HUES48 (cell line): Measurements from ENCODE around the gene HSPB8.
A peak's percentile ranks its signal among the peaks of the same experiment; 100 is the strongest.

Experiments used
- H3K27ac ChIP-seq: one replicate; pipeline ENCODE4 v1.7.0; 2013; ENCODE audit warnings: low read depth, low read length, inconsistent platforms
- H3K27me3 ChIP-seq: 2 replicates; pipeline ENCODE4 v1.6.1; 2013; ENCODE audit warnings: mild to moderate bottlenecking, low read length; ENCODE audit not compliant: control insufficient read depth, insufficient read depth
- H3K36me3 ChIP-seq: 2 replicates; pipeline ENCODE4 v1.6.1; 2013; ENCODE audit warnings: low read length; ENCODE audit not compliant: control insufficient read depth, insufficient read depth
- H3K4me1 ChIP-seq: 2 replicates; pipeline ENCODE4 v1.6.1; 2013; ENCODE audit warnings: mild to moderate bottlenecking, low read length; ENCODE audit not compliant: control insufficient read depth, insufficient read depth
- H3K4me3 ChIP-seq: 2 replicates; pipeline ENCODE4 v1.5.1; 2013; ENCODE audit warnings: mild to moderate bottlenecking, low read depth, low read length
- H3K9ac ChIP-seq: 2 replicates; pipeline ENCODE4 v1.6.1; 2013; ENCODE audit warnings: mild to moderate bottlenecking, low read depth, low read length, moderate library complexity
- H3K9me3 ChIP-seq: 2 replicates; pipeline ENCODE4 v1.6.1; 2013; ENCODE audit warnings: low read length; ENCODE audit not compliant: control insufficient read depth, insufficient read depth

HSPB8 gene

GRCh38 chr12:119171691-119172425 is 6.9 kb upstream of the HSPB8 start:
- Histone ChIP-seq H3K9me3 (no peaks in the 10 kb centered on the region), H3K4me1 (peaks cover 13% of the 10 kb centered on the region), H3K9ac (no peak overlapping the region), H3K4me3 (no peak overlapping the region), H3K27ac (no peak overlapping the region), H3K27me3 (no peaks in the 10 kb centered on the region), H3K36me3 (no peaks in the 10 kb centered on the region)

- no peak overlapping the region for H3K4me3 ChIP-seq
- no peak overlapping the region for H3K27ac ChIP-seq
- H3K4me1 ChIP-seq, result peaks cover 37% of the 10 kb centered on the region
- no peaks in the 10 kb centered on the region for H3K9me3 ChIP-seq
- H3K36me3 ChIP-seq, result no peaks in the 10 kb centered on the region
- H3K9ac ChIP-seq, result no peak overlapping the region
- no peaks in the 10 kb centered on the region for H3K27me3 ChIP-seq
Observed at GRCh38 chr12:119175081-119175480, 3.6 kb upstream of the HSPB8 start.

GRCh38 chr12:119176267-119177055 is 2.3 kb upstream of the HSPB8 start:
- H3K27ac ChIP-seq, result no peak overlapping the region
- no peak overlapping the region for H3K4me3 ChIP-seq
- peaks cover 45% of the 10 kb centered on the region for H3K4me1 ChIP-seq
- H3K27me3 ChIP-seq, result no peaks in the 10 kb centered on the region
- H3K9me3 ChIP-seq, result no peaks in the 10 kb centered on the region
- no peak overlapping the region for H3K9ac ChIP-seq
- no peaks in the 10 kb centered on the region for H3K36me3 ChIP-seq

- H3K9me3 ChIP-seq, result no peaks in the 10 kb centered on the region
- H3K4me1 ChIP-seq, result peaks cover 47% of the 10 kb centered on the region
- no peak overlapping the region for H3K27ac ChIP-seq
- H3K4me3 ChIP-seq, result no peak overlapping the region
- no peaks in the 10 kb centered on the region for H3K36me3 ChIP-seq
- H3K27me3 ChIP-seq, result no peaks in the 10 kb centered on the region
- H3K9ac ChIP-seq, result no peak overlapping the region
Observed at GRCh38 chr12:119177056-119177325, 1.7 kb upstream of the HSPB8 start.

- Histone ChIP-seq H3K4me1 (peaks cover 47% of the 10 kb centered on the region), H3K4me3 (no peak overlapping the region), H3K27ac (peak overlapping the region; percentile 77), H3K27me3 (no peaks in the 10 kb centered on the region), H3K36me3 (no peaks in the 10 kb centered on the region), H3K9ac (no peak overlapping the region), H3K9me3 (no peaks in the 10 kb centered on the region)
Observed at GRCh38 chr12:119177724-119178380, 879 bp upstream of the HSPB8 start.

- Histone ChIP-seq H3K27me3 (no peaks in the 10 kb centered on the region), H3K4me3 (peak overlapping the region; percentile 49; the same call in 1 of the 2 replicates), H3K36me3 (no peaks in the 10 kb centered on the region), H3K9me3 (no peaks in the 10 kb centered on the region), H3K27ac (peak overlapping the region; percentile 80), H3K4me1 (peaks cover 47% of the 10 kb centered on the region), H3K9ac (no peak overlapping the region)
Observed at GRCh38 chr12:119179335-119180021, 747 bp downstream of the HSPB8 start.

- Histone ChIP-seq H3K4me3 (no peak overlapping the region), H3K9me3 (no peaks in the 10 kb centered on the region), H3K36me3 (no peaks in the 10 kb centered on the region), H3K27me3 (no peaks in the 10 kb centered on the region), H3K27ac (peak overlapping the region; percentile 80), H3K9ac (no peak overlapping the region; the same call in 1 of the 2 replicates), H3K4me1 (peaks cover 47% of the 10 kb centered on the region)
Observed at GRCh38 chr12:119180380-119181040, 1.8 kb downstream of the HSPB8 start.

- H3K27ac ChIP-seq, result peak overlapping the region; percentile 80
Observed at GRCh38 chr12:119181202-119181601, 2.5 kb downstream of the HSPB8 start.

GRCh38 chr12:119181944-119182343 is 3.2 kb downstream of the HSPB8 start:
- no peak overlapping the region for H3K4me3 ChIP-seq
- peaks cover 42% of the 10 kb centered on the region for H3K4me1 ChIP-seq
- no peaks in the 10 kb centered on the region for H3K9me3 ChIP-seq
- H3K36me3 ChIP-seq, result no peaks in the 10 kb centered on the region
- no peak overlapping the region for H3K9ac ChIP-seq
- no peak overlapping the region for H3K27ac ChIP-seq
- H3K27me3 ChIP-seq, result no peaks in the 10 kb centered on the region

More at GRCh38 chr12:119181202-119181601, 2.5 kb downstream of the HSPB8 start:
- H3K36me3 ChIP-seq, result no peaks in the 10 kb centered on the region
- no peaks in the 10 kb centered on the region for H3K9me3 ChIP-seq
- H3K4me1 ChIP-seq, result peaks cover 42% of the 10 kb centered on the region
- no peak overlapping the region for H3K4me3 ChIP-seq
- no peaks in the 10 kb centered on the region for H3K27me3 ChIP-seq
- no peak overlapping the region for H3K9ac ChIP-seq

GRCh38 chr12:119182701-119183493 is 4.2 kb downstream of the HSPB8 start:
- Histone ChIP-seq H3K4me3 (no peak overlapping the region), H3K27me3 (no peaks in the 10 kb centered on the region), H3K9ac (no peak overlapping the region), H3K36me3 (no peaks in the 10 kb centered on the region), H3K27ac (no peak overlapping the region), H3K9me3 (no peaks in the 10 kb centered on the region), H3K4me1 (peaks cover 40% of the 10 kb centered on the region)
